Peyer's patch (tissue), 4 donors: ENCODE data around the gene ACTR10.

Source experiments
- POLR2A ChIP-seq, 2 donors: fragments of 450-650 bp; IDR thresholded peaks; one replicate each; pipeline ENCODE4 v1.5.1; 2017; ENCODE audit warnings: antibody characterized with exemption in 2 of 2, mild to moderate bottlenecking in 2 of 2, moderate library complexity in 2 of 2
- TF ChIP-seq, protein P1 (sequence below), 6 experiments: fragments of 450-650 bp in 4 of 6; fragments of 200-600 bp in 2 of 6; sonication (generic) in 1 of 6; IDR thresholded peaks; one replicate each; pipeline ENCODE4 v1.5.1; 2017 to 2019; ENCODE audit warnings: antibody characterized with exemption in 6 of 6, mild to moderate bottlenecking in 3 of 6, moderate library complexity in 1 of 6

DNA sequence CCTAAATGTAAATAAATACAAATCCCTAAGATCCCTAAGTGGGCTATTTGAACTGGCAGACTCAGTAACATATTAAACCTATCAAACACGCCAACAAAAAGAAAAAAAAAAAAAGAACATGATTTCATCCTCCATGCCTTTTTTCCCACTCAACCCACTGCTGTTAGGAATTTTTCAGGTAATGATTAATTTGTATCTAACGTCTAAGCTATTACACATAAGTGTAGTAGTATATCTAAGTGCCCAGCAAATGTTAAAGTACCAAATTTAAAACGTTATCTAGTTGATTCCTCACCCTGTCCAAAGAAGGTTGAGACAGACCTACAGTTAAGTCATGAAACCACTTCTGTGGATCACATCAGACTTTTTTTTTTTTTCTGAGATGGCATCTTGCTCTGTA is 82.0 kb downstream of the ACTR10 start:
- TF ChIP-seq, protein P1, sequence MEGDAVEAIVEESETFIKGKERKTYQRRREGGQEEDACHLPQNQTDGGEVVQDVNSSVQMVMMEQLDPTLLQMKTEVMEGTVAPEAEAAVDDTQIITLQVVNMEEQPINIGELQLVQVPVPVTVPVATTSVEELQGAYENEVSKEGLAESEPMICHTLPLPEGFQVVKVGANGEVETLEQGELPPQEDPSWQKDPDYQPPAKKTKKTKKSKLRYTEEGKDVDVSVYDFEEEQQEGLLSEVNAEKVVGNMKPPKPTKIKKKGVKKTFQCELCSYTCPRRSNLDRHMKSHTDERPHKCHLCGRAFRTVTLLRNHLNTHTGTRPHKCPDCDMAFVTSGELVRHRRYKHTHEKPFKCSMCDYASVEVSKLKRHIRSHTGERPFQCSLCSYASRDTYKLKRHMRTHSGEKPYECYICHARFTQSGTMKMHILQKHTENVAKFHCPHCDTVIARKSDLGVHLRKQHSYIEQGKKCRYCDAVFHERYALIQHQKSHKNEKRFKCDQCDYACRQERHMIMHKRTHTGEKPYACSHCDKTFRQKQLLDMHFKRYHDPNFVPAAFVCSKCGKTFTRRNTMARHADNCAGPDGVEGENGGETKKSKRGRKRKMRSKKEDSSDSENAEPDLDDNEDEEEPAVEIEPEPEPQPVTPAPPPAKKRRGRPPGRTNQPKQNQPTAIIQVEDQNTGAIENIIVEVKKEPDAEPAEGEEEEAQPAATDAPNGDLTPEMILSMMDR (IDR thresholded peaks at IDR 0.05) = no peak
- no peak for TF ChIP-seq POLR2A (IDR thresholded peaks at IDR 0.05)
